ENCODE measurements around the gene FXR1.

DNA sequence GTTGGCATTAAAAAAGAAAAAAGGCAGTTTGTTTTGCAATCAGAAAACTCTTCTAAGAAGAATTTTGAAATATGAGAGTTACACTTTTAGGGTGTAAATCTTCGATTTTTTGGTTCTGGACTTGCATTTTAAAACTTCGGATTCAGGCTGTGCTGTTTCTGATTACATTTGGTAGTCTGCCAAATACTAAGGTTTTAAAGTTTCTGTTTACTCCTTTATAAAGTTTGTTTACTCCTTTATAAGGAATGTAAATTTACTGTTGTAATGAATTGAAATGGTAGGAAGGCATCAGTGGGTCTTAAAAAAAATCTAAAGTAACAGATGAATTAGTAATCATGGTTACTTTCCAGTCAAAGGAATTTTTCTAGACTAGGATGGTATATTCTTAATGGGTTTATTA, 14.1 kb downstream of the FXR1 start:
- TF ChIP-seq POLR2AphosphoS5 (IDR thresholded peaks at IDR 0.05; ENCODE audit: low read depth, low read length): no peak
- TF ChIP-seq POLR2A (IDR thresholded peaks at IDR 0.05; ENCODE audit: low read depth, low read length): no peak
